Lung (tissue), 16 donors: ENCODE results near the gene GUCY1B1. TPM values are rescaled to one million over a fixed set of nuclear protein-coding genes. Genes with fewer than 3 reads are reported as not detected.

Source experiments
- ATAC-seq: fragments of 200-7000 bp; cut with Tn5 transposase; one replicate; pipeline ENCODE4 v1.9.1; 2020; ENCODE audit warnings: moderate number of reproducible peaks; ENCODE audit not compliant: insufficient read depth, low FRiP score
- DNase-seq, 3 donors: peaks; one replicate each; pipeline ENCODE4 v3.0.0-alpha.2; 2013 to 2017
- H3K27ac ChIP-seq, 2 donors: one replicate each; pipeline ENCODE4 v1.5.1; 2013; ENCODE audit warnings: mild to moderate bottlenecking in 2 of 2, moderate library complexity in 2 of 2, control low read depth in 1 of 2, inconsistent platforms in 1 of 2, low read depth in 1 of 2, low read length in 1 of 2
- H3K27me3 ChIP-seq, 3 donors: one replicate each; pipeline ENCODE4 v1.5.1; 2013; ENCODE audit warnings: low read length in 2 of 3; ENCODE audit not compliant: control insufficient read depth in 3 of 3, insufficient read depth in 3 of 3
- H3K36me3 ChIP-seq, 4 donors: one replicate each; pipeline ENCODE4 v1.5.1; 2013; ENCODE audit warnings: low read length in 4 of 4, mild to moderate bottlenecking in 1 of 4, moderate library complexity in 1 of 4; ENCODE audit not compliant: control insufficient read depth in 4 of 4, insufficient read depth in 4 of 4
- H3K4me1 ChIP-seq, 5 donors: one replicate each; pipeline ENCODE4 v1.5.1; 2013; ENCODE audit warnings: low read length in 5 of 5, mild to moderate bottlenecking in 2 of 5, moderate library complexity in 1 of 5; ENCODE audit not compliant: control insufficient read depth in 5 of 5, insufficient read depth in 5 of 5
- H3K4me3 ChIP-seq: one replicate; pipeline ENCODE4 v1.5.1; 2013; ENCODE audit warnings: mild to moderate bottlenecking, control low read depth, moderate library complexity
- H3K9ac ChIP-seq, 2 donors: one replicate each; pipeline ENCODE4 v1.5.1; 2013; ENCODE audit warnings: low read length in 2 of 2, control low read depth in 1 of 2; ENCODE audit not compliant: insufficient read depth in 1 of 2
- H3K9me3 ChIP-seq, 4 donors: one replicate each; pipeline ENCODE4 v1.5.1; 2013; ENCODE audit warnings: low read length in 3 of 4, mild to moderate bottlenecking in 1 of 4, moderate library complexity in 1 of 4; ENCODE audit not compliant: control insufficient read depth in 4 of 4, insufficient read depth in 3 of 4
- CTCF ChIP-seq: IDR thresholded peaks from 2 replicates; pipeline ENCODE4 v1.5.1; 2012; ENCODE audit warnings: mild to moderate bottlenecking; ENCODE audit errors: control extremely low read depth, extremely low read depth
- whole genome bisulfite sequencing, 2 donors: extraction: QIAGEN DNeasy Blood & Tissue Kit; methylation state at CpG; one replicate each; pipeline ENCODE4 v1.1.7; 2013; 5-methylcytosine and 5-hydroxymethylcytosine counted together
- long read RNA-seq, 5 donors: transcript quantifications; one replicate each; lab custom pipeline, GENCODE V29; 2026
- polyA plus RNA-seq, 2 donors: library from polyadenylated mRNA; stranded (reverse); fragments of 200-250 nt; gene quantifications; one replicate each; pipeline ENCODE4 v1.2.1, GENCODE V29; 2013
- total RNA-seq, 2 donors: library from RNA; depleted of rRNA in 1 of 2; stranded (reverse); fragments of >200 nt in 1 of 2; gene quantifications; one replicate each; pipeline ENCODE4 v1.2.1, GENCODE V29; 2014 to 2021
- donor health status: control.
- donor health status: control.
- donor health status: Bipolar disorder and iron deficiency.
- donor health status: healthy.
- donor health status: DM: yes; HTN: yes; CAD: no.

The GUCY1B1 gene
- total RNA-seq = 10 to 100 TPM; 16.5 to 36.9 TPM
- polyA plus RNA-seq = 10 to 100 TPM in 1 of 2 donors, 1 to 10 TPM in 1; 9.4 to 10.2 TPM
- long read RNA-seq, donor 1, transcript GUCY1B1-201 (14 exons, 3,124 nt) = major isoform, 5 of 18 reads
- long read RNA-seq, donor 1, partial matches to known transcripts = 12 of 18 reads
- long read RNA-seq, donor 1, other reads (novel, unspliced or antisense) = 0 of 18 reads
- long read RNA-seq, donor 2, partial matches to known transcripts = 0 of 3 reads
- long read RNA-seq, donor 2, other reads (novel, unspliced or antisense) = 0 of 3 reads
- long read RNA-seq, donor 3, partial matches to known transcripts = 0 of 1 reads
- long read RNA-seq, donor 3, other reads (novel, unspliced or antisense) = 0 of 1 reads
- long read RNA-seq, donor 4, partial matches to known transcripts = 5 of 6 reads
- long read RNA-seq, donor 4, other reads (novel, unspliced or antisense) = 0 of 6 reads
- long read RNA-seq, donor 5, transcript GUCY1B1-201 (14 exons, 3,124 nt) = major isoform, 10 of 84 reads
- long read RNA-seq, donor 5, partial matches to known transcripts = 73 of 84 reads
- long read RNA-seq, donor 5, other reads (novel, unspliced or antisense) = 0 of 84 reads

GRCh38 chr4:155758481-155759371 is at the start of gene GUCY1B1:
TSS of gene GUCY1B1 (plus strand) at chr4:155759021. CDS start at chr4:155759141, 120 bp downstream.
- Histone ChIP-seq H3K27ac (peak within 1 kb of the TSS; percentile 86 to 94), H3K4me3 (peak within 1 kb of the TSS; percentile 68), H3K9me3 (no peaks in the 10 kb centered on the region), H3K4me1 (peaks cover 0 to 17% (median 5%) of the 10 kb centered on the region in 5 donors), H3K27me3 (no peaks in the 10 kb centered on the region), H3K9ac (peak within 1 kb of the TSS; percentile 50 to 74), H3K36me3 (no peaks in the 10 kb centered on the region)
- no peak for TF ChIP-seq CTCF
- ATAC-seq = peak; percentile 98
- DNase-seq = peak; percentile 96 to 98 (median 97)
- WGBS, 2 donors = 8 to 9% methylated on average over 31 to 51 of the region's 51 CpGs

GRCh38 chr4:155709918-155710317 is 48.9 kb upstream of the GUCY1B1 start:
- H3K36me3 ChIP-seq = peaks cover 0 to 39% (median 16%) of the 10 kb centered on the region in 4 donors
- WGBS, 2 donors = 70 to 76% methylated on average over 4 of the region's 4 CpGs
- H3K9ac ChIP-seq = no peak overlapping the region
- no peak for ATAC-seq
- peaks cover 5 to 47% (median 13%) of the 10 kb centered on the region in 5 donors for H3K4me1 ChIP-seq
- no peak for TF ChIP-seq CTCF
- no peaks in the 10 kb centered on the region for H3K9me3 ChIP-seq
- no peaks in the 10 kb centered on the region for H3K27me3 ChIP-seq
- DNase-seq = peak in 2 of 3 donors; percentile 53 to 62
- no peak overlapping the region for H3K4me3 ChIP-seq
- no peak overlapping the region for H3K27ac ChIP-seq

GRCh38 chr4:155711556-155711955 is 47.3 kb upstream of the GUCY1B1 start:
- Histone ChIP-seq H3K27me3 (no peaks in the 10 kb centered on the region), H3K27ac (no peak overlapping the region), H3K9me3 (no peaks in the 10 kb centered on the region), H3K9ac (no peak overlapping the region), H3K36me3 (peaks cover 0 to 51% (median 21%) of the 10 kb centered on the region in 4 donors), H3K4me1 (peaks cover 1 to 35% (median 8%) of the 10 kb centered on the region in 5 donors), H3K4me3 (no peak overlapping the region)
- 28 to 64% methylated on average over 1 of the region's 1 CpG for WGBS, 2 donors
- no peak for TF ChIP-seq CTCF
- no peak for ATAC-seq
- DNase-seq = no peak
